OCI-LY7 (cell line): Measurements from ENCODE around the gene WDR19. TPM values are rescaled to one million over a fixed set of nuclear protein-coding genes. Genes with fewer than 3 reads are reported as not detected.

Experiments
- BruUV-seq: library from RNA; stranded (reverse); fragments of 400-500 nt; replicated peaks from 2 replicates; lab custom pipeline; 2021; lab: Mats Ljungman, UMichigan
- CTCF ChIA-PET: fragments of 300-600 bp; sonication (Branson Sonifier 250); formaldehyde crosslinking; loops from one replicate; lab custom pipeline; 2022; ENCODE audit warnings: antibody characterized with exemption; ENCODE audit not compliant: unreplicated experiment; lab: Charles Lee
- POLR2A ChIA-PET: fragments of 300-600 bp; sonication (Branson Sonifier 250); formaldehyde crosslinking; loops from one replicate; lab custom pipeline; 2022; ENCODE audit warnings: antibody characterized with exemption; lab: Charles Lee
- DNase-seq: peaks from one replicate; pipeline ENCODE4 v3.0.0-alpha.2; 2015; ENCODE audit warnings: low spot score
- H2AFZ ChIP-seq: fragments of 200-600 bp; sonication (generic), shearing (Covaris generic); 2 replicates; pipeline ENCODE4 v1.6.1; 2014; ENCODE audit warnings: mild to moderate bottlenecking, antibody characterized with exemption, low read length, moderate library complexity
- H3K27ac ChIP-seq: fragments of 200-600 bp; sonication (generic); 2 replicates; pipeline ENCODE4 v1.5.1; 2014; ENCODE audit warnings: mixed run types, low read depth, mild to moderate bottlenecking, moderate library complexity, low read length, inconsistent platforms; ENCODE audit not compliant: poor library complexity, severe bottlenecking
- H3K36me3 ChIP-seq: fragments of 200-600 bp; sonication (generic); 2 replicates; pipeline ENCODE4 v1.6.1; 2014; ENCODE audit warnings: mild to moderate bottlenecking, antibody characterized with exemption, low read length, moderate library complexity, mixed read lengths; ENCODE audit not compliant: insufficient read depth
- H3K4me1 ChIP-seq: fragments of 200-600 bp; sonication (generic); 2 replicates; pipeline ENCODE4 v1.5.1; 2014; ENCODE audit warnings: mild to moderate bottlenecking, low read length; ENCODE audit not compliant: insufficient read depth, poor library complexity, severe bottlenecking
- H3K4me2 ChIP-seq: fragments of 200-600 bp; sonication (generic); 2 replicates; pipeline ENCODE4 v1.6.1; 2014; ENCODE audit warnings: mild to moderate bottlenecking, low read length
- H3K4me3 ChIP-seq: fragments of 200-600 bp; sonication (generic); 2 replicates; pipeline ENCODE4 v1.5.1; 2014; ENCODE audit warnings: mild to moderate bottlenecking, low read depth, low read length; ENCODE audit not compliant: poor library complexity, severe bottlenecking
- H3K79me2 ChIP-seq: fragments of 200-600 bp; sonication (generic); 2 replicates; pipeline ENCODE4 v1.6.1; 2016; ENCODE audit warnings: low read depth, mild to moderate bottlenecking, low read length, moderate library complexity, mixed read lengths; ENCODE audit not compliant: insufficient read depth
- H3K9me2 ChIP-seq: fragments of 200-600 bp; sonication (generic); 2 replicates; pipeline ENCODE4 v1.6.1; 2016; ENCODE audit warnings: mild to moderate bottlenecking, low read length, mixed read lengths; ENCODE audit not compliant: insufficient read depth
- H3K9me3 ChIP-seq: fragments of 200-600 bp; sonication (generic); 2 replicates; pipeline ENCODE4 v1.6.1; 2014; ENCODE audit warnings: mild to moderate bottlenecking, mixed run types, low read length, mixed read lengths
- H4K20me1 ChIP-seq: fragments of 200-600 bp; sonication (generic); 2 replicates; pipeline ENCODE4 v1.6.1; 2014; ENCODE audit warnings: mild to moderate bottlenecking, antibody characterized with exemption, low read length, moderate library complexity, mixed read lengths; ENCODE audit not compliant: insufficient read depth
- CTCF ChIP-seq: fragments of 200-600 bp; sonication (generic); conservative IDR thresholded peaks from 2 replicates; pipeline ENCODE4 v1.5.1; 2014; ENCODE audit warnings: mild to moderate bottlenecking, antibody characterized with exemption, low read length, moderate library complexity, mixed read lengths
- EZH2phosphoT487 ChIP-seq: fragments of 200-600 bp; sonication (generic); IDR thresholded peaks from 2 replicates; pipeline ENCODE4 v1.6.1; 2018; ENCODE audit warnings: low read depth, borderline replicate concordance, mild to moderate bottlenecking, mixed run types, antibody characterized with exemption, low read length, moderate library complexity, mixed read lengths
- intact Hi-C: fragments of 100-400 bp; cut with micrococcal nuclease; formaldehyde crosslinking; loops from one replicate; pipeline ENCODE4 v1.10.0; 2022; ENCODE audit not compliant: unreplicated experiment
- total RNA-seq, 2 experiments: library from RNA; depleted of rRNA in 1 of 2; stranded (reverse); fragments of >200 nt in 1 of 2; shearing (Covaris generic) in 1 of 2; gene quantifications; 2 replicates each; pipeline ENCODE4 v1.2.3, GENCODE V29; 2014 to 2022

The WDR19 gene
- total RNA-seq, 2 experiments from 2014 or later, result 41.2 to 47.5 TPM

- H3K79me2 ChIP-seq, result no peaks in the 10 kb centered on the region
- intact Hi-C loops, result no loop called here
- POLR2A ChIA-PET, result no interaction called here
- H3K4me2 ChIP-seq, result no peak overlapping the region
- H3K36me3 ChIP-seq, result peaks cover 96% of the 10 kb centered on the region
- H3K4me3 ChIP-seq, result no peak overlapping the region
- no peaks in the 10 kb centered on the region for H3K9me3 ChIP-seq
- no peak overlapping the region for H2AFZ ChIP-seq
- DNase-seq, result no peak
- H3K9me2 ChIP-seq, result no peaks in the 10 kb centered on the region
- no TSS peak for BruUV-seq
- H3K27ac ChIP-seq, result no peak overlapping the region
- H3K4me1 ChIP-seq, result no peaks in the 10 kb centered on the region
- H4K20me1 ChIP-seq, result no peaks in the 10 kb centered on the region
- no peak for TF ChIP-seq CTCF
- TF ChIP-seq EZH2phosphoT487, result no peak
- CTCF ChIA-PET, result no interaction called here
Observed at GRCh38 chr4:39302901-39303300, 120.6 kb downstream of the WDR19 start.

GRCh38 chr4:39303871-39304270, 121.5 kb downstream of the WDR19 start:
- Histone ChIP-seq H3K4me1 (no peaks in the 10 kb centered on the region), H3K79me2 (no peaks in the 10 kb centered on the region), H4K20me1 (no peaks in the 10 kb centered on the region), H3K4me2 (no peak overlapping the region), H3K9me2 (no peaks in the 10 kb centered on the region), H3K36me3 (peaks cover 97% of the 10 kb centered on the region), H3K4me3 (no peak overlapping the region), H3K9me3 (no peaks in the 10 kb centered on the region), H2AFZ (no peak overlapping the region), H3K27ac (no peak overlapping the region)
- intact Hi-C loops, result no loop called here
- ChIA-PET CTCF (interaction anchor here (1.0 kb wide), 1 partner anchor 13 kb away, joined by 4 read pairs; no protein-coding TSS in a partner anchor), POLR2A (interaction anchor here (1.6 kb wide), 1 partner anchor 10 kb away, joined by 4 read pairs; no protein-coding TSS in a partner anchor)
- TF ChIP-seq CTCF (no peak), EZH2phosphoT487 (no peak)
- no TSS peak for BruUV-seq
- DNase-seq, result no peak

- TF ChIP-seq CTCF (no peak), EZH2phosphoT487 (no peak)
- Histone ChIP-seq H3K4me1 (no peaks in the 10 kb centered on the region), H3K4me2 (no peak overlapping the region), H3K9me2 (no peaks in the 10 kb centered on the region), H2AFZ (no peak overlapping the region), H4K20me1 (no peaks in the 10 kb centered on the region), H3K36me3 (peaks cover 98% of the 10 kb centered on the region), H3K27ac (no peak overlapping the region), H3K79me2 (no peaks in the 10 kb centered on the region), H3K4me3 (no peak overlapping the region), H3K9me3 (no peaks in the 10 kb centered on the region)
- POLR2A ChIA-PET, result interaction anchor here (0.6 to 1.6 kb wide), 3 partner anchors 9 to 333 kb away, joined by 3 to 9 read pairs (median 4); no protein-coding TSS in a partner anchor
- intact Hi-C loops, result no loop called here
- no TSS peak for BruUV-seq
- DNase-seq, result no peak
- CTCF ChIA-PET, result interaction anchor here (1.0 kb wide), 1 partner anchor 12 kb away, joined by 4 read pairs; no protein-coding TSS in a partner anchor
Observed at GRCh38 chr4:39304651-39305050, 122.3 kb downstream of the WDR19 start.
